HepG2 (cell line): ENCODE data around the gene NFATC3. TPM values are rescaled to one million over a fixed set of nuclear protein-coding genes. Genes with fewer than 3 reads are reported as not detected.
A peak's percentile ranks its signal among the peaks of the same experiment; 100 is the strongest.

Experiments
- FOXO1 ChIP-seq: sonication (generic); formaldehyde crosslinking; IDR thresholded peaks from 2 replicates; pipeline ENCODE4 v1.4.0; 2020; ENCODE audit warnings: missing genetic modification reagents
- HINFP ChIP-seq: sonication (generic); formaldehyde crosslinking; IDR thresholded peaks from 2 replicates; pipeline ENCODE4 v1.4.0; 2020; ENCODE audit warnings: low read depth, mild to moderate bottlenecking, missing genetic modification reagents
- HNF1B ChIP-seq: sonication (generic); formaldehyde crosslinking; IDR thresholded peaks from 2 replicates; pipeline ENCODE4 v1.5.1; 2020; ENCODE audit warnings: mild to moderate bottlenecking, moderate library complexity, missing genetic modification reagents
- KDM5B ChIP-seq: sonication (generic); formaldehyde crosslinking; IDR thresholded peaks from 2 replicates; pipeline ENCODE4 v1.4.0; 2020; ENCODE audit warnings: missing genetic modification reagents, mild to moderate bottlenecking, borderline replicate concordance
- KLF6 ChIP-seq: IDR thresholded peaks from 2 replicates; pipeline ENCODE4 v1.8.0; 2016; ENCODE audit warnings: missing biosample characterization, missing genetic modification reagents
- MNT ChIP-seq: fragments of 450-650 bp; IDR thresholded peaks from 2 replicates; pipeline ENCODE4 v1.6.1; 2016
- NFE2 ChIP-seq: sonication (generic); formaldehyde crosslinking; IDR thresholded peaks from 2 replicates; pipeline ENCODE4 v1.4.0; 2020; ENCODE audit warnings: missing genetic modification reagents
- SKI ChIP-seq: fragments of 450-650 bp; IDR thresholded peaks from one replicate; pipeline ENCODE4 v1.6.1; 2018; ENCODE audit warnings: mild to moderate bottlenecking; ENCODE audit not compliant: partially characterized antibody
- TARDBP ChIP-seq: sonication (generic); formaldehyde crosslinking; IDR thresholded peaks from 2 replicates; pipeline ENCODE4 v1.8.0; 2022; ENCODE audit warnings: mild to moderate bottlenecking, missing genetic modification reagents
- TRIM22 ChIP-seq: fragments of 450-650 bp; IDR thresholded peaks from 2 replicates; pipeline ENCODE4 v1.6.1; 2017
- ZNF430 ChIP-seq: sonication (generic); formaldehyde crosslinking; IDR thresholded peaks from 2 replicates; pipeline ENCODE4 v1.9.0; 2021; ENCODE audit warnings: mild to moderate bottlenecking, missing genetic modification reagents
- ZNF484 ChIP-seq: sonication (generic); formaldehyde crosslinking; IDR thresholded peaks from 2 replicates; pipeline ENCODE4 v1.5.1; 2020; ENCODE audit warnings: mild to moderate bottlenecking, low read depth, missing genetic modification reagents, borderline replicate concordance
- ZNF530 ChIP-seq: sonication (generic); formaldehyde crosslinking; IDR thresholded peaks from 2 replicates; pipeline ENCODE4 v1.5.0; 2020; ENCODE audit warnings: low read depth, mild to moderate bottlenecking, missing genetic modification reagents
- ZNF629 ChIP-seq: sonication (generic); formaldehyde crosslinking; conservative IDR thresholded peaks from 2 replicates; pipeline ENCODE4 v1.5.0; 2020; ENCODE audit warnings: missing genetic modification reagents
- ZNF646 ChIP-seq: sonication (generic); formaldehyde crosslinking; IDR thresholded peaks from 2 replicates; pipeline ENCODE4 v1.9.0; 2021; ENCODE audit warnings: mild to moderate bottlenecking, missing genetic modification reagents
- ZNF782 ChIP-seq: sonication (generic); formaldehyde crosslinking; IDR thresholded peaks from 2 replicates; pipeline ENCODE4 v1.4.0; 2020; ENCODE audit warnings: missing genetic modification reagents, mild to moderate bottlenecking, borderline replicate concordance
- polyA plus RNA-seq, 8 experiments: library from polyadenylated mRNA; depleted of rRNA in 3 of 8; stranded (reverse) in 7 of 8; unstranded in 1 of 8; fragments of >200 nt; fragmentation: Illumina TruSeq in 4 of 8; extraction: Trizol in 4 of 8; gene quantifications; 2 replicates each; pipeline versions ENCODE4 v1.2.1 to v1.2.3, GENCODE V29; 2011 to 2016; ENCODE audit warnings: low read depth in 4 of 8, missing spikeins in 1 of 8, mixed read lengths in 1 of 8; ENCODE audit not compliant: insufficient read depth in 1 of 8
- total RNA-seq, 5 experiments: library from RNA; depleted of rRNA; stranded (reverse); fragments of >200 nt; fragmentation: Illumina TruSeq; extraction: Trizol; gene quantifications; 2 replicates each; pipeline ENCODE4 v1.2.3, GENCODE V29; 2016; ENCODE audit warnings: low read depth in 1 of 5

The NFATC3 gene
- total and polyA plus RNA-seq, 2 of the 13 experiments (the other 11 are each of a cell fraction or from before 2014, with no cell fraction given): 52.6 to 62.7 TPM

- TF ChIP-seq HNF1B (peak; percentile 85), ZNF782 (CRISPR knock-in tag) (peak; percentile 61; the same call in 1 of the 2 replicates), ZNF484 (CRISPR knock-in tag) (no peak), ZNF646 (no peak), KLF6 (no peak), NFE2 (CRISPR knock-in tag) (no peak), ZNF530 (0 out of 2 replicates have a peak, but pooled peaks have one; percentile 33), TARDBP (CRISPR knock-in tag) (0 out of 2 replicates have a peak, but pooled peaks have one; percentile 39), FOXO1 (CRISPR knock-in tag) (no peak), ZNF430 (CRISPR knock-in tag) (no peak), SKI (peak; percentile 61), TRIM22 (no peak), KDM5B (CRISPR knock-in tag) (peak; percentile 31; the same call in 1 of the 2 replicates), ZNF629 (CRISPR knock-in tag) (no peak), HINFP (0 out of 2 replicates have a peak, but pooled peaks have one; percentile 42), MNT (no peak)
Measured at GRCh38 chr16:68040506-68041288, 44.5 kb upstream of the NFATC3 start (continued).
